GM23338 (cell line): ENCODE measurements around the gene PNPLA5. TPM values are rescaled to one million over a fixed set of nuclear protein-coding genes. Genes with fewer than 3 reads are reported as not detected.

ENCODE experiments used
- ATAC-seq: fragments of 200-7000 bp; cut with Tn5 transposase; 3 replicates; pipeline ENCODE4 v1.9.1; 2020
- DNase-seq: peaks from one replicate; pipeline ENCODE4 v3.0.0-alpha.2; 2015; ENCODE audit warnings: low spot score
- H2AFZ ChIP-seq: fragments of 200-600 bp; sonication (generic); 2 replicates; pipeline ENCODE4 v1.8.0; 2016; ENCODE audit warnings: antibody characterized with exemption, mild to moderate bottlenecking, moderate library complexity
- H3F3A ChIP-seq: fragments of 200-600 bp; sonication (generic); replicated peaks from 2 replicates; pipeline ENCODE4 v1.8.0; 2017; ENCODE audit warnings: antibody characterized with exemption, mixed run types, low read depth
- H3K27ac ChIP-seq: fragments of 200-600 bp; sonication (generic); 2 replicates; pipeline ENCODE4 v1.6.1; 2016; ENCODE audit warnings: low read depth
- H3K27me3 ChIP-seq: fragments of 200-600 bp; sonication (generic); 2 replicates; pipeline ENCODE4 v1.8.0; 2016; ENCODE audit warnings: mild to moderate bottlenecking, mixed run types, moderate library complexity; ENCODE audit not compliant: insufficient read depth
- H3K36me3 ChIP-seq: fragments of 200-600 bp; sonication (generic); 2 replicates; pipeline ENCODE4 v1.8.0; 2016; ENCODE audit warnings: mild to moderate bottlenecking; ENCODE audit not compliant: insufficient read depth
- H3K4me1 ChIP-seq: fragments of 200-600 bp; sonication (generic); 2 replicates; pipeline ENCODE4 v1.8.0; 2016; ENCODE audit warnings: mild to moderate bottlenecking, moderate library complexity; ENCODE audit not compliant: insufficient read depth
- H3K4me2 ChIP-seq: fragments of 200-600 bp; sonication (generic); 2 replicates; pipeline ENCODE4 v1.7.1; 2017; ENCODE audit warnings: mixed run types
- H3K4me3 ChIP-seq: fragments of 200-600 bp; sonication (generic); 2 replicates; pipeline ENCODE4 v1.6.1; 2016; ENCODE audit warnings: mixed run types
- H3K79me2 ChIP-seq: fragments of 200-600 bp; sonication (generic); replicated peaks from 2 replicates; pipeline ENCODE4 v1.8.0; 2017; ENCODE audit warnings: mild to moderate bottlenecking; ENCODE audit not compliant: insufficient read depth
- H3K9me2 ChIP-seq: fragments of 200-600 bp; sonication (generic); 2 replicates; pipeline ENCODE4 v1.8.0; 2017; ENCODE audit not compliant: insufficient read depth
- H4K20me1 ChIP-seq: fragments of 200-600 bp; sonication (generic); replicated peaks from 2 replicates; pipeline ENCODE4 v1.8.0; 2017; ENCODE audit warnings: mild to moderate bottlenecking; ENCODE audit not compliant: insufficient read depth
- H3K27ac Mint-ChIP-seq: 2 replicates; pipeline ENCODE4 v1.8.0; 2020; ENCODE audit warnings: inconsistent platforms, mild to moderate bottlenecking, moderate library complexity, mixed read lengths
- H3K27me3 Mint-ChIP-seq: 3 replicates; pipeline ENCODE4 v1.8.0; 2022; ENCODE audit warnings: low read depth, mild to moderate bottlenecking, moderate library complexity, mixed read lengths, inconsistent platforms; ENCODE audit not compliant: insufficient read depth, poor library complexity
- H3K36me3 Mint-ChIP-seq: 3 replicates; pipeline ENCODE4 v1.8.0; 2021; ENCODE audit warnings: low read depth, mild to moderate bottlenecking, inconsistent platforms, moderate library complexity, mixed read lengths
- H3K4me1 Mint-ChIP-seq: 3 replicates; pipeline ENCODE4 v1.8.0; 2020; ENCODE audit warnings: mild to moderate bottlenecking, inconsistent platforms, mixed read lengths
- H3K4me3 Mint-ChIP-seq: 3 replicates; pipeline ENCODE4 v1.8.0; 2021; ENCODE audit warnings: moderate library complexity, mild to moderate bottlenecking, inconsistent platforms, mixed read lengths
- H3K9me3 Mint-ChIP-seq: 3 replicates; pipeline ENCODE4 v1.8.0; 2020; ENCODE audit warnings: moderate library complexity, mild to moderate bottlenecking, inconsistent platforms, mixed read lengths
- EZH2 ChIP-seq: fragments of 200-600 bp; sonication (generic); IDR thresholded peaks from one replicate; pipeline ENCODE4 v1.8.0; 2017; ENCODE audit warnings: antibody characterized with exemption, mild to moderate bottlenecking, low read depth; ENCODE audit not compliant: unreplicated experiment
- NANOG ChIP-seq: IDR thresholded peaks from 2 replicates; pipeline ENCODE4 v1.6.1; 2016; ENCODE audit warnings: antibody characterized with exemption, borderline replicate concordance
- REST ChIP-seq: IDR thresholded peaks from one replicate; pipeline ENCODE4 v1.6.1; 2018; ENCODE audit warnings: antibody characterized with exemption; ENCODE audit not compliant: unreplicated experiment
- STAT1 ChIP-seq: IDR thresholded peaks from one replicate; pipeline ENCODE4 v1.6.1; 2016; ENCODE audit warnings: antibody characterized with exemption; ENCODE audit not compliant: unreplicated experiment
- ZNF114 ChIP-seq: fragments of 250-450 bp; sonication (Bioruptor Pico); IDR thresholded peaks from 2 replicates; pipeline ENCODE4 v1.5.0; 2020; ENCODE audit warnings: mild to moderate bottlenecking, moderate library complexity
- ZNF331 ChIP-seq: fragments of 250-450 bp; sonication (Bioruptor Pico); IDR thresholded peaks from 2 replicates; pipeline ENCODE4 v1.5.0; 2020; ENCODE audit warnings: low read depth, mild to moderate bottlenecking, moderate library complexity
- ZNF462 ChIP-seq: fragments of 250-450 bp; sonication (Bioruptor Pico); IDR thresholded peaks from 2 replicates; pipeline ENCODE4 v1.5.0; 2020; ENCODE audit warnings: mild to moderate bottlenecking, moderate library complexity
- polyA plus RNA-seq: library from polyadenylated mRNA; unstranded; fragments of >200 nt; fragmentation: Nextera tagmentation; extraction: Ambion mirVana; gene quantifications from 2 replicates; pipeline ENCODE4 v1.2.1, GENCODE V29; 2016
- total RNA-seq: library from RNA; depleted of rRNA; stranded (reverse); fragments of >200 nt; shearing (Covaris generic); gene quantifications from 2 replicates; pipeline ENCODE4 v1.2.3, GENCODE V29; 2014
- TF ChIP-seq, protein P1 (sequence below): IDR thresholded peaks from 2 replicates; pipeline ENCODE4 v1.6.1; 2016; ENCODE audit warnings: antibody characterized with exemption

PNPLA5 gene
- total and polyA plus RNA-seq, 2 experiments from 2014 or later: 2.3 to 6.8 TPM

- peaks cover 6% of the 10 kb centered on the region; the same call in 1 of the 3 replicates for H3K4me1 Mint-ChIP-seq
- peaks cover 3% of the 10 kb centered on the region; the same call in 1 of the 2 replicates for H4K20me1 ChIP-seq
- H3K27ac Mint-ChIP-seq: no peak overlapping the region
- DNase-seq: no peak
- H3K4me2 ChIP-seq: no peak overlapping the region
- no peaks in the 10 kb centered on the region; the same call in 1 of the 2 replicates for H3K36me3 ChIP-seq
- H3F3A ChIP-seq: no peaks in the 10 kb centered on the region
- no peak overlapping the region for H3K4me3 Mint-ChIP-seq
- no peak overlapping the region for H3K4me3 ChIP-seq
- peaks cover 7% of the 10 kb centered on the region for H3K27me3 Mint-ChIP-seq
- no peaks in the 10 kb centered on the region for H3K4me1 ChIP-seq
- H3K27ac ChIP-seq: no peak overlapping the region
- ATAC-seq: no peak
- no peaks in the 10 kb centered on the region for H3K9me3 Mint-ChIP-seq
- H3K9me2 ChIP-seq: no peaks in the 10 kb centered on the region
- no peak for TF ChIP-seq EZH2
- TF ChIP-seq, protein P1, sequence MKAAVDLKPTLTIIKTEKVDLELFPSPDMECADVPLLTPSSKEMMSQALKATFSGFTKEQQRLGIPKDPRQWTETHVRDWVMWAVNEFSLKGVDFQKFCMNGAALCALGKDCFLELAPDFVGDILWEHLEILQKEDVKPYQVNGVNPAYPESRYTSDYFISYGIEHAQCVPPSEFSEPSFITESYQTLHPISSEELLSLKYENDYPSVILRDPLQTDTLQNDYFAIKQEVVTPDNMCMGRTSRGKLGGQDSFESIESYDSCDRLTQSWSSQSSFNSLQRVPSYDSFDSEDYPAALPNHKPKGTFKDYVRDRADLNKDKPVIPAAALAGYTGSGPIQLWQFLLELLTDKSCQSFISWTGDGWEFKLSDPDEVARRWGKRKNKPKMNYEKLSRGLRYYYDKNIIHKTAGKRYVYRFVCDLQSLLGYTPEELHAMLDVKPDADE: no peak
- no peak for TF ChIP-seq ZNF462 (CRISPR knock-in tag)
- H3K27me3 ChIP-seq: peaks cover 6% of the 10 kb centered on the region
- H2AFZ ChIP-seq: no peak overlapping the region
- no peaks in the 10 kb centered on the region for H3K79me2 ChIP-seq
- H3K36me3 Mint-ChIP-seq: peaks cover 17% of the 10 kb centered on the region
Measured at GRCh38 chr22:43885786-43886185, 6.0 kb downstream of the PNPLA5 start.

DNA sequence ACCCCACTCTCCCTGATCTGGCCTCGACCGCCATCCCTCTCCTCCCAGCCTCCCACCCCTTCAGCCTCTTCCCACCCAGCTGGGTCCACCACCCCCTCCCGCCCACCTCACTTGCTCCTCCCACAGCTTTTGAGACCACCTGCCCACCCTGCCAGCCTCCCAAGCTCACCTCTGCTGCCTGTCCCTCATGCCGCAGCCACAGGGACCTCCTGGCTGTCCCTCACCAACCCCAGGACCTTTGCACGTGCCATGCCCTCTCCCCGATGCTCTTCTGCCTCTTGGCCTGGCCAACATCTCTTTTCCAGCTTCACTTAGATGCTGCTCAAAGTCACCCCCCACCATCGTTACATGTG is 6.5 kb downstream of the PNPLA5 start:
- H3K9me3 Mint-ChIP-seq: no peaks in the 10 kb centered on the region
- peaks cover 9% of the 10 kb centered on the region for H3K27me3 Mint-ChIP-seq
- H4K20me1 ChIP-seq: peaks cover 3% of the 10 kb centered on the region; the same call in 1 of the 2 replicates
- ATAC-seq (no peak), DNase-seq (no peak)
- H3F3A ChIP-seq: no peaks in the 10 kb centered on the region
- H3K27ac Mint-ChIP-seq: no peak overlapping the region
- no peak overlapping the region for H3K27ac ChIP-seq
- peaks cover under 1% of the 10 kb centered on the region; the same call in 1 of the 3 replicates for H3K4me1 Mint-ChIP-seq
- TF ChIP-seq ZNF331: no peak
- no peak for TF ChIP-seq STAT1
- TF ChIP-seq NANOG: no peak
- TF ChIP-seq ZNF114 (CRISPR knock-in tag): no peak
- no peak for TF ChIP-seq REST
- H3K9me2 ChIP-seq: no peaks in the 10 kb centered on the region
- no peaks in the 10 kb centered on the region for H3K4me1 ChIP-seq
- H2AFZ ChIP-seq: no peak overlapping the region
- H3K79me2 ChIP-seq: no peaks in the 10 kb centered on the region
- no peak overlapping the region for H3K4me3 Mint-ChIP-seq
- H3K4me2 ChIP-seq: no peak overlapping the region
- peaks cover 17% of the 10 kb centered on the region for H3K36me3 Mint-ChIP-seq
- no peaks in the 10 kb centered on the region; the same call in 1 of the 2 replicates for H3K36me3 ChIP-seq
- H3K4me3 ChIP-seq: no peak overlapping the region
- peaks cover 1% of the 10 kb centered on the region for H3K27me3 ChIP-seq
